T-helper 1 cell treated with Interleukin-12 subunit alpha and Interleukin-12 subunit beta and Interleukin-4 antibody, amounts not matched to agents 30 ng/mL and 1 ng/mL, for 36 hours (primary cell): ENCODE results near the gene SLC34A3. TPM values are rescaled to one million over a fixed set of nuclear protein-coding genes. Genes with fewer than 3 reads are reported as not detected.

Experiments used
- total RNA-seq: library from RNA; stranded (reverse); gene quantifications from 2 replicates; pipeline ENCODE4 v1.2.3, GENCODE V29; 2022

SLC34A3 gene
- total RNA-seq, 1 donor from 2014 or later, result not detected

Other genes with a start within 250 kb of the SLC34A3 start
- not detected in 2 replicates for gene LCNL1, start 247.9 kb upstream of the SLC34A3 start, total RNA-seq
- gene PAXX, start 238.5 kb upstream of the SLC34A3 start, total RNA-seq, result 79.8 and 84.2 TPM in 2 replicates
- 1.4 and 1.8 TPM in 2 replicates for gene CLIC3, start 234.3 kb upstream of the SLC34A3 start, total RNA-seq
- gene ABCA2, start 202.7 kb upstream of the SLC34A3 start, total RNA-seq, result 30.0 and 33.9 TPM in 2 replicates
- 1.7 and 1.9 TPM in 2 replicates for gene FUT7, start 198.8 kb upstream of the SLC34A3 start, total RNA-seq
- 56.7 and 57.3 TPM in 2 replicates for gene NPDC1, start 184.7 kb upstream of the SLC34A3 start, total RNA-seq
- gene ENTPD2, start 176.8 kb upstream of the SLC34A3 start, total RNA-seq, result not detected in 2 replicates
- gene SAPCD2, start 160.3 kb upstream of the SLC34A3 start, total RNA-seq, result 19.7 and 21.1 TPM in 2 replicates
- 15.1 and 15.7 TPM in 2 replicates for gene UAP1L1, start 153.4 kb upstream of the SLC34A3 start, total RNA-seq
- gene MAN1B1, start 143.9 kb upstream of the SLC34A3 start, total RNA-seq, result 50.4 and 54.3 TPM in 2 replicates
- 251 and 260 TPM in 2 replicates for gene DPP7, start 116.2 kb upstream of the SLC34A3 start, total RNA-seq
- gene GRIN1, start 91.7 kb upstream of the SLC34A3 start, total RNA-seq, result 0.15 and 0.37 TPM in 2 replicates
- not detected in 2 replicates for gene LRRC26, start 60.9 kb upstream of the SLC34A3 start, total RNA-seq
- gene TMEM210, start 58.8 kb upstream of the SLC34A3 start, total RNA-seq, result not detected in 2 replicates
- gene ANAPC2, start 42.3 kb upstream of the SLC34A3 start, total RNA-seq, result 77.0 and 77.9 TPM in 2 replicates
- gene SSNA1, start 42.2 kb upstream of the SLC34A3 start, total RNA-seq, result 88.4 and 88.8 TPM in 2 replicates
- 9.5 and 9.9 TPM in 2 replicates for gene TPRN, start 30.2 kb upstream of the SLC34A3 start, total RNA-seq
- 29.4 and 30.7 TPM in 2 replicates for gene TMEM203, start 25.3 kb upstream of the SLC34A3 start, total RNA-seq
- gene NDOR1, start 25.2 kb upstream of the SLC34A3 start, total RNA-seq, result 40.9 and 45.3 TPM in 2 replicates
- 4.3 and 5.0 TPM in 2 replicates for gene RNF208, start 8.7 kb upstream of the SLC34A3 start, total RNA-seq
- gene CYSRT1, start 5.7 kb upstream of the SLC34A3 start, total RNA-seq, result 0.27 TPM in 2 replicates
- gene RNF224, start 3.4 kb upstream of the SLC34A3 start, total RNA-seq, result not detected in 2 replicates
- gene TUBB4B, start 10.4 kb downstream of the SLC34A3 start, total RNA-seq, result 275 and 280 TPM in 2 replicates
- 0.27 TPM in 1 of 2 replicates, not detected in the other for gene STPG3, start 20.4 kb downstream of the SLC34A3 start, total RNA-seq
- 64.6 and 66.9 TPM in 2 replicates for gene NELFB, start 24.4 kb downstream of the SLC34A3 start, total RNA-seq
- gene TOR4A, start 46.8 kb downstream of the SLC34A3 start, total RNA-seq, result 16.8 and 16.9 TPM in 2 replicates
- 1.5 and 1.8 TPM in 2 replicates for gene NRARP, start 71.4 kb downstream of the SLC34A3 start, total RNA-seq
- 8.7 and 8.9 TPM in 2 replicates for gene EXD3, start 192.3 kb downstream of the SLC34A3 start, total RNA-seq
- gene NOXA1, start 192.5 kb downstream of the SLC34A3 start, total RNA-seq, result 0.44 and 0.80 TPM in 2 replicates
- 0.07 TPM in 1 of 2 replicates, not detected in the other for gene ENTPD8, start 210.5 kb downstream of the SLC34A3 start, total RNA-seq
- gene NSMF, start 228.4 kb downstream of the SLC34A3 start, total RNA-seq, result 30.5 and 33.1 TPM in 2 replicates